Measurements from ENCODE around the gene LRRC4.

LRRC4 gene

DNA sequence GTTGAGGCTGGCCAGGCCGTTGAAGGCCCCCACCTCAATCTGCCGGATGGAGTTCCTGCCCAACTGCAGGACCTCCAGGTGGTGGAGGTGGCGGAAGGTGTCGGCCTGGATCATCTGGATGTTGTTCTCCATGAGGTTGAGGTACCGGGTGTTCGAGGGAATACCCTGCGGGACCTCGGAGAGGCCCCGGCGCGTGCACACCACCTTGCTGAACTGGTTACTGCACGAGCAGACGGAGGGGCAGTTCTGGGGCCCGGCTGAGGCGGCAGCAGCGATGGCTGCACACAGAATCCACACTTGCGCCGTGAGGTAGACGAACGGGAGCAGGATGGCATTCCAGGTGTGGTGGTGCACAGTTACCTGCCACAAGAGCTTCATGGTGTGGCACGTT, 979 bp downstream of the LRRC4 start:
- no peak for DNase-seq

DNA sequence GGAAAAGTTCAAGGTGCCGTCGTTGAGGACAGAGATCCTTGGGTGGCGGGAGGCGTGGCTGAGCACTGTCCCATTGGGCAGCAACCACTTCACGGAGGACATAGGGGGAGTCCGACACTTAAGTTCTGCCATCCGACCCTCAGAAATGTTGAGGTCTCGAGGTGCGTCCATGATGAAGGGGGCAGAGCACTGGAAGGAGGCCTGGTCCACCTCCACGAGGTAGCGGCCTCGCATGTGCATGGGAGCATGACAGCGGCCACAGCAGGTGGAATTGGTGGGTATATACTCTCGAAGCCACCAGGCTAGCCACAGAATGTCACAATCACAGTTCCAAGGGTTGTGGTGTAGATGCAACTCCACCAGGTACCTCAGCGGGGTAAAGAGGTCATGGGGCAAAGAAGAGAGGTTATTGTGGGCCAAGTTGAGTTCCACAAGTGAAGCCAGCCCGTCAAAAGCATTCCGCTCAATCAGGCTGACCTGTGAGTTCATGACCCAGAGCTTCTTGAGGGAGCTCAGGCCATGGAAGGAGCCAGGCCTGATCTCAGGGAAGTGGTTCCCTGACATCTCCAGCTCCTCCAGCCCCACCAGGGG, 1.7 kb downstream of the LRRC4 start:
- no peak for DNase-seq

- DNase-seq, result no peak
Observed at GRCh38 chr7:128027485-128027980, 3.7 kb downstream of the LRRC4 start.

GRCh38 chr7:128026551-128026950, 4.7 kb downstream of the LRRC4 start:
- no peak for DNase-seq

GRCh38 chr7:128025819-128026218, 5.4 kb downstream of the LRRC4 start:
- DNase-seq, result no peak

DNA sequence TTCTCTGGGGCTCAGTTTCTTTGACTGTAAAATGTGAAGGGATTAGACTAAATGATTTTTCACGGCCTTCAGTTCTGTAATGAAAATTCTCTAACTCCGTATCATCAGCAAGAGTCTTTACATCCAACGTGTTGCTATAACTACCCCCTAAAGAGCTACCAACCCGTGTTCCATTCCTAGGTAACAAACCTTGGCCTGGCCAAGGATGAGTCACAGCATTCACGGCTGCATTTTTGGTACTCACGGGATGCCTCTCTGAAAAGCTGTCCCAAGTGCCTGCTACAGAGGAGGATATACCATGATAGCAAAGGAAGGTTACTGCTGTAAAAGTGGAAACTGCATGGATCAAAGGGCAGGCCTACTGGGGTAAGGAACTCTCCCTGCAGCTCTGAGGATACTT, 5.9 kb downstream of the LRRC4 start:
- no peak for DNase-seq

GRCh38 chr7:128024151-128024550, 7.1 kb downstream of the LRRC4 start:
- no peak for DNase-seq

DNA sequence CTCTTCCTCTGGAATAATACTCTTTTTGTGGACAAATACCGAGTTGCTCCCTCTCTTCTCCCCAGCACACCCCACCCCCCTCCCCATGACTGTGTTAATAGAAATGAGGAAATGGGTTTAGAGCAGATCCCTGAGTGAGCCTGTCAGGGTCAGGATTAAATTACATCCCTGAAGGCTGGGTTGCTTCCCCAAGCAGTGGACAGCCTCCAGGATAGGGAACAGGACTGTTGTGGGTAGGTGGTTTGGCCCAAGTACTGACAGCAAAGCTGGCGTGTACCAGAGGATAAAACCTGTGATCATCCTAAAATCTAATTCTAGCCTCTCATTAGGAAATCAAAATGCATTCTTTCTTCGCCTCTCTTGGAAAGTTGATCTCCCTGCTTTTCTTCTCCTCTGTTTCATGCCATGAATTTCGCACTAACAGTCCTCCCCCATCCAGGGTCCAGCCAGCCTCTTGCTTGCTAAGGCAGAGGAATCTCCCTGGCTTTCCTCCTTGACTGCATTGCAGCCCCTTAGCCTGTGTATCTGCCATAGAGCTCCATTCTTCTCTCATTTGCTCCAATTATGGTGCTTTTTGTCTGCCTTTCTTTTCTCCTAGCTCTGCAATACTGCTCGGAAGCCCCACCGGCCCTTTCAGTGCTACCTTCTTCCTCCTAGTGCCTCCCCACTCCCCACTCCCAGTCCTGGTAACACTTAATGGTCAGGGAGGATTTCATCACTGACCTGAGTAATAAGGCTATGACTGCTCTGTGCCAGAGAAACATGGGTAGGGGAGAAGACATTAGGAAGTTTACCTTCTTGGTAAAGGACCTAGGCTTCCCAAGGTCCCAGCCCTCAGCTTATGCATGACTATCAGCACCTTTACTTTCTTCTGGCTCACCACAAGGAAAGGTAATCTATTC, 8.4 kb downstream of the LRRC4 start:
- no peak for DNase-seq

- no peak for DNase-seq
Observed at GRCh38 chr7:128021366-128021765, 9.9 kb downstream of the LRRC4 start.

- DNase-seq, result no peak
Observed at GRCh38 chr7:128020159-128020558, 11.1 kb downstream of the LRRC4 start.

DNA sequence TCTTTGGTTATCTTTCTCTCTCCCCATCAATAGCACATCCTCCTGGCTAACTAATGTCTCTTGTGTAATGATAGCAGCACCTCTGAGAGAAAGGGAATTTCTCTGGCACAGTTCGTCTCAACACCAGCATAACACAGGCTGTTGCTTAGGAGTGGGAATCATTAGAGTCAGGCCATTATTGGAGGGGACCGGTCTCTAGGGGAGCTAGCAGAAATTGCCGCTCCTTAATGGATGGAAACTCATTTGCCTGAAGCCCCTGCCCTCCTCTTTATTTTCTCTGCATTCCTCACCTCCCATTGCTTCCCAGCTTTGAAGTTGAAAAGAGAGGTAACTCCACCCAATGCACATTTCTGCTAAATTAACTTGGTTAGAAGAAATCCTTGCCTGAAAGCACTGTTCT, 11.9 kb downstream of the LRRC4 start:
- no peak for DNase-seq

GRCh38 chr7:128017862-128018845, 13.1 kb downstream of the LRRC4 start:
- DNase-seq, result peak; percentile 94

DNA sequence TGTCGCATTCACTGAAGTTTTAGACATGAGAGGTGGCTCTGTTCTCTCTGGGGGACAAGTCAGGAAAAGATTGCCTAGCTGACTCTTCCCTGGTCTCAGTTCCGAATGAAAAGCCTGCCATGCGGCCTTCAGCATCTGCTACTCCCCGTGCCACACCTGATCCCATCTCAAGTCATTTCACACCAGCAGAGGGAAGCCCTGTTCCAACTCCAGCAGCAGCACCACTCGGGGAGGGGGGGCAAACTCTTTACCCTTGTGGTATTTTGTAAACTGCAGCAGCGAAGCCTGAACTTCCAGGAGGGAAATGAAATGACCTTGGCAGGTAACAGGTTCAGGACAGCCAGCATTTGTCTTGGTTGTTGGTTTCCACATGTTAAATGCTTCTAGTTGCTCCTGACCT, 13.8 kb downstream of the LRRC4 start:
- DNase-seq, result no peak

GRCh38 chr7:128014811-128015210, 16.4 kb downstream of the LRRC4 start:
- no peak for DNase-seq

- no peak for DNase-seq
Observed at GRCh38 chr7:128011131-128011661, 20.0 kb downstream of the LRRC4 start.

DNA sequence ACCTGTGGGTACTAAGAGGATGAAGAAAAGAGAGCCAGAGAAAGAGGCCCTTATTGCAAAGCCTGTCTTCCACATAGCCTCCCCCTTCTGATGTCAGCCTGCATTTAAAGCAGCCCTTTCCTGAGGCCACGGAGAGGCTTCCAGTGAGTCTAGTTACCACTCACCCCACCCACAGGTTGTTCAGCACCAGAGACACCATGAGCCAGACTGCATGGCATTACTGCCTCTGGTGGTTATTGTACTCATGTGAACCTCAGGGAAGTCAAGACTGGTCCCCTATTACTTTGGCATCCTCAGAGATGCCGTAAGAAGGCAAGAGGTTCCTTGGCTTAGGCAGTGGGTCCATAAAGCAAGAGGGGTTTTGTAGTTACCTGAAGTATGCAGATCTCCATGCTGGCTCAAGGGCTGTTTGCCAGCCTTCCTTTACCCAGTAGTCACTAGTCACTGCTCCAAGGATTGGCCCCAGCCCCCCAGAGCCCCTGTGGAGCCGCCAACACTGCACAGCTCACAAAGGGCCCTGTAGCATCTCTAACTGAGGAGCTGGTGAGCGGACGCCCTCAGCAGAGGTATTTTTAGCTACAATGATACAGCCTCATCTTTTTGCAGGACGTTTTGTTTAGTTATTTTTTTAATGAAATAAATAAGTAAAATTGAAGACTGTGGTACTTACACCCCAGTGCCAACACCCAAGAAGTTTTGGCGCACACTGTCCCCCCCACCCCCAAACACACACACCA, 20.7 kb downstream of the LRRC4 start:
- no peak for DNase-seq

- DNase-seq, result no peak
Observed at GRCh38 chr7:128008744-128009143, 22.5 kb downstream of the LRRC4 start.

GRCh38 chr7:128008141-128008540, 23.1 kb downstream of the LRRC4 start:
- DNase-seq, result no peak

DNA sequence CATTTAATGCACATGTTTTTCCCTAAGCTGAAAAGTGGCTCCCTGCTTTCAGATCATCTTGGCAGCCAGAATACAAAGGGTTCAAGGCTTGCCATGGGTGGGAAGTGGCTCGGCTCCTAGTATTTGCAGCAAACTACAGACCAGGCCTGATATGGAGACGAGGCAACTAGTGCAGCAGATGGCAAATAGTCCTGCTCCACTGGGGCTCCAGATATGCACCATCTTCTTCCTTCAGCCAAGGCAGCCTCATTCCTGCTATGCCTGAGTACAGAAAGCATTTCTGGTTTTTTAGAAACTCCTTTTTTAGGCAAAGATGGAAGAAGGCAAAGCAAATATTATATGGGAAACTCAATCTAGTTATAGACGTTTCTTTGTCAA, 23.9 kb downstream of the LRRC4 start:
- DNase-seq, result no peak

- DNase-seq, result no peak
Observed at GRCh38 chr7:128006550-128007302, 24.5 kb downstream of the LRRC4 start.

DNA sequence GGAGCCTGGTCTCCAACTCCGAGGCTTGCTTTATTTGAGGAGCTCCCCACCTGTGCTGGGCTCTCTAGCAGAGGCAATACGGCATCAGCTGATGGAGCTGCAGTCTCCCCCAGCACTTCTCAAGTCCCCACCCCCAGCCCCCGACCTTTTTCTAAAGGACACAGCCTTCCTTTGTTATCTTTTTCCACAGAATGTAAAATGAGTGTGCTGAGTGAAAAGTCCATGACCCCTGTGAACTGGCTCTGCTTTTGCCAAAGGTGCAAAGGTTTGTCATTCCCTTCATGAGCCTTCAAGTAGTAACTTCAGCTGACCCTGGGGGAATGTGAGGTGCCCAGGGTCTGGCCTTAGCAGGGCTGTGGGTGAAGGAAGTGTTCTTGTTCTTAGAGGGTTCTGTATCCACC, 25.5 kb downstream of the LRRC4 start:
- no peak for DNase-seq

All from DMS79 (cell line).